Endothelial cell of umbilical vein (primary cell): Measurements from ENCODE around the gene FMO5. TPM values are rescaled to one million over a fixed set of nuclear protein-coding genes. Genes with fewer than 3 reads are reported as not detected.
A peak's percentile ranks its signal among the peaks of the same experiment; 100 is the strongest.

Experiments
- BruUV-seq: library from RNA; stranded (reverse); fragments of 400-500 nt; replicated peaks from 2 replicates; lab custom pipeline; 2021; lab: Mats Ljungman, UMichigan
- CTCF ChIA-PET: fragments of 300-600, 350-600 bp; sonication (Branson Sonifier 250); formaldehyde crosslinking; loops from one replicate; lab custom pipeline; 2021; ENCODE audit warnings: antibody characterized with exemption, inconsistent platforms; lab: Charles Lee
- POLR2A ChIA-PET: fragments of 300-600, 350-600 bp; sonication (Branson Sonifier 250); formaldehyde crosslinking; loops from one replicate; lab custom pipeline; 2021; ENCODE audit warnings: antibody characterized with exemption, inconsistent platforms; lab: Charles Lee
- DNase-seq: peaks from one replicate; pipeline ENCODE4 v3.0.0-alpha.2; 2011; ENCODE audit warnings: low read depth, low spot score
- FAIRE-seq: peaks from 2 replicates; lab custom pipeline; 2011; peaks lifted over from hg19 to GRCh38; lab: Jason Lieb, UNC
- H2AFZ ChIP-seq: 2 replicates; pipeline ENCODE4 v1.6.0; 2012; ENCODE audit warnings: low read depth, low read length, control low read depth, inconsistent platforms
- H3K27ac ChIP-seq: 2 replicates; pipeline ENCODE4 v1.5.1; 2011; ENCODE audit warnings: low read depth, mild to moderate bottlenecking, control low read depth, low read length, moderate library complexity; ENCODE audit not compliant: insufficient read depth
- H3K27me3 ChIP-seq, 2 experiments: 2 replicates each; pipeline versions ENCODE4 v1.6.0 to v1.6.1; 2011; ENCODE audit warnings: low read length in 2 of 2, mixed read lengths in 1 of 2; ENCODE audit not compliant: control insufficient read depth in 2 of 2, insufficient read depth in 2 of 2
- H3K36me3 ChIP-seq, 2 experiments: 2 replicates in 1 of 2; 3 replicates in 1 of 2; pipeline ENCODE4 v1.5.1; 2011; ENCODE audit warnings: low read length in 2 of 2, mild to moderate bottlenecking in 1 of 2, moderate library complexity in 1 of 2; ENCODE audit not compliant: control insufficient read depth in 2 of 2, insufficient read depth in 2 of 2; ENCODE audit errors: extremely low read depth in 1 of 2
- H3K4me1 ChIP-seq: 3 replicates; pipeline ENCODE4 v1.5.1; 2011; ENCODE audit warnings: mild to moderate bottlenecking, low read length; ENCODE audit not compliant: control insufficient read depth, insufficient read depth; ENCODE audit errors: extremely low read depth
- H3K4me2 ChIP-seq: 2 replicates; pipeline ENCODE4 v1.6.1; 2011; ENCODE audit warnings: low read length, control low read depth, mixed read lengths; ENCODE audit not compliant: insufficient read depth
- H3K4me3 ChIP-seq, 3 experiments: fragments of 200-600 bp in 1 of 3; sonication (generic), shearing (Covaris generic) in 1 of 3; replicated peaks in 1 of 3; 2 replicates each; pipeline ENCODE4 v1.5.1; 2011 to 2016; ENCODE audit warnings: control low read depth in 3 of 3, low read length in 3 of 3, mild to moderate bottlenecking in 2 of 3, inconsistent platforms in 1 of 3, low read depth in 1 of 3, moderate library complexity in 1 of 3; ENCODE audit not compliant: insufficient read depth in 1 of 3
- H3K79me2 ChIP-seq: 2 replicates; pipeline ENCODE4 v1.6.0; 2012; ENCODE audit warnings: low read length, inconsistent platforms; ENCODE audit not compliant: control insufficient read depth, insufficient read depth
- H3K9ac ChIP-seq: replicated peaks from 2 replicates; pipeline ENCODE3; 2011; ENCODE audit warnings: low read length, control low read depth; ENCODE audit not compliant: insufficient read depth; ENCODE audit errors: extremely low read depth
- H3K9me1 ChIP-seq: replicated peaks from 3 replicates; pipeline ENCODE4 v1.6.0; 2011; ENCODE audit warnings: mild to moderate bottlenecking, low read length; ENCODE audit not compliant: control insufficient read depth, insufficient read depth; ENCODE audit errors: extremely low read depth
- H3K9me3 ChIP-seq: replicated peaks from 2 replicates; pipeline ENCODE4 v1.5.1; 2012; ENCODE audit warnings: low read length, inconsistent platforms; ENCODE audit not compliant: control insufficient read depth, insufficient read depth
- H4K20me1 ChIP-seq: replicated peaks from 2 replicates; pipeline ENCODE3; 2011; ENCODE audit warnings: mild to moderate bottlenecking, low read length; ENCODE audit not compliant: control insufficient read depth, insufficient read depth; ENCODE audit errors: extremely low read depth
- EZH2 ChIP-seq: IDR thresholded peaks from 2 replicates; pipeline ENCODE4 v1.6.1; 2012; ENCODE audit warnings: borderline replicate concordance, low read depth, mild to moderate bottlenecking, moderate library complexity, low read length, inconsistent platforms; ENCODE audit not compliant: severe bottlenecking
- FOS ChIP-seq: IDR thresholded peaks from 2 replicates; pipeline ENCODE4 v1.6.1; 2011; ENCODE audit warnings: mild to moderate bottlenecking, low read length, moderate library complexity, borderline replicate concordance; ENCODE audit not compliant: insufficient read depth
- GATA2 ChIP-seq: IDR thresholded peaks from 2 replicates; pipeline ENCODE4 v1.7.0; 2011; ENCODE audit warnings: low read depth, mild to moderate bottlenecking, moderate library complexity, mixed read lengths, low read length; ENCODE audit not compliant: insufficient read length, insufficient read depth
- JUN ChIP-seq: IDR thresholded peaks from 2 replicates; pipeline ENCODE4 v1.6.1; 2011; ENCODE audit warnings: borderline replicate concordance, low read depth; ENCODE audit not compliant: insufficient read length, insufficient read depth
- MYC ChIP-seq: IDR thresholded peaks from one replicate; pipeline ENCODE4 v1.6.1; 2011; ENCODE audit warnings: mild to moderate bottlenecking, low read depth, low read length
- POLR2A ChIP-seq: IDR thresholded peaks from 2 replicates; pipeline ENCODE4 v1.6.1; 2012; ENCODE audit warnings: low read depth, mild to moderate bottlenecking, control low read depth, low read length
- POLR2AphosphoS5 ChIP-seq: IDR thresholded peaks from 2 replicates; pipeline ENCODE4 v1.6.1; 2012; ENCODE audit warnings: low read depth, mild to moderate bottlenecking, control low read depth, low read length, moderate library complexity; ENCODE audit not compliant: insufficient read depth
- dilution Hi-C: fragments of 300-500 bp; cut with MboI; formaldehyde crosslinking; loops from one replicate; pipeline ENCODE4 v1.15.0; 2019; ENCODE audit warnings: low sequenced_read_pairs; ENCODE audit not compliant: extremely low pct_ligation_motif_present
- intact Hi-C: fragments of 100-400 bp; cut with micrococcal nuclease; formaldehyde crosslinking; loops from one replicate; pipeline ENCODE4 v1.10.0; 2022
- polyA plus RNA-seq, 4 experiments: library from polyadenylated mRNA; depleted of rRNA in 3 of 4; stranded (reverse) in 3 of 4; unstranded in 1 of 4; fragments of >200 nt; gene quantifications; 2 replicates each; pipeline versions ENCODE4 v1.2.1 to v1.2.3, GENCODE V29; 2011 to 2012; ENCODE audit warnings: missing spikeins in 1 of 4
- total RNA-seq: library from RNA; stranded (reverse); gene quantifications from 2 replicates; pipeline ENCODE4 v1.2.3, GENCODE V29; 2021
- TF ChIP-seq, protein P1 (sequence below): IDR thresholded peaks from 2 replicates; pipeline ENCODE4 v1.6.1; 2011; ENCODE audit not compliant: insufficient read depth, insufficient read length
- TF ChIP-seq, protein P2 (sequence below), 2 donors: IDR thresholded peaks; 1 replicate in 1 of 2; 2 replicates in 1 of 2; pipeline ENCODE4 v1.5.1; 2011; ENCODE audit warnings: low read length in 2 of 2, mild to moderate bottlenecking in 2 of 2, moderate library complexity in 2 of 2, control low read depth in 1 of 2, inconsistent platforms in 1 of 2, low read depth in 1 of 2; ENCODE audit not compliant: insufficient read depth in 1 of 2; ENCODE audit errors: extremely low read depth in 1 of 2

Gene FMO5
- total and polyA plus RNA-seq, 2 donors (not counting 3 experiments of a cell fraction or from before 2014, with no cell fraction given), result 0.48 to 0.60 TPM

DNA sequence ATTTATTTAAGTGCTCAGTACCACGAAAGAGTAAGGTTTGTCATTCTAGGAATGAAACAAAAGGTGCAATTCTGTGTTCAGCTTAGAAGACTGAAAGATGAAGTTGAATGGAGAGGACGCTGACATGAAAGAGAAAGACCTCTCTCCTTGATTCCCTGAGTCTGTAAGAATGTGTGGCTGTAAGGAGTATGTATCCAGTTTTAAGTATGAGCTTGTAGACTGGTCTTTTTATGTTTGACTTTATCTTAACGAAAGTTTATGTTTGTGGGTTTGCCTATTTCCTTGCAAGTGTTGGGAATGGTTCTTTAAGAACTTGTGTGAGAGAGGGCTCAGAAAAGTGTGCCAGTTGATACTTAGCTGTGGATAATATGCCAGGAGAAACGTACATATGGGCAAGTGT is 18.7 kb upstream of the FMO5 start:
- H2AFZ ChIP-seq, result no peak overlapping the region
- intact Hi-C loops, result loop anchor here (2.0 kb wide), 2 partner anchors 29 to 159 kb away; no protein-coding TSS in a partner anchor
- peak overlapping the region; percentile 72 for H3K9ac ChIP-seq
- POLR2A ChIA-PET, result no interaction called here
- H3K36me3 ChIP-seq, result no peaks in the 10 kb centered on the region
- H3K4me3 ChIP-seq, result peak overlapping the region; percentile 50 to 97 (median 90)
- H3K9me1 ChIP-seq, result no peaks in the 10 kb centered on the region
- no peak overlapping the region for H3K27ac ChIP-seq
- H3K4me2 ChIP-seq, result peak overlapping the region; percentile 83
- TF ChIP-seq, protein P1, sequence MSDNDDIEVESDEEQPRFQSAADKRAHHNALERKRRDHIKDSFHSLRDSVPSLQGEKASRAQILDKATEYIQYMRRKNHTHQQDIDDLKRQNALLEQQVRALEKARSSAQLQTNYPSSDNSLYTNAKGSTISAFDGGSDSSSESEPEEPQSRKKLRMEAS, result no peak
- TF ChIP-seq FOS, result no peak
- TF ChIP-seq MYC, result no peak
- TF ChIP-seq, protein P2, sequence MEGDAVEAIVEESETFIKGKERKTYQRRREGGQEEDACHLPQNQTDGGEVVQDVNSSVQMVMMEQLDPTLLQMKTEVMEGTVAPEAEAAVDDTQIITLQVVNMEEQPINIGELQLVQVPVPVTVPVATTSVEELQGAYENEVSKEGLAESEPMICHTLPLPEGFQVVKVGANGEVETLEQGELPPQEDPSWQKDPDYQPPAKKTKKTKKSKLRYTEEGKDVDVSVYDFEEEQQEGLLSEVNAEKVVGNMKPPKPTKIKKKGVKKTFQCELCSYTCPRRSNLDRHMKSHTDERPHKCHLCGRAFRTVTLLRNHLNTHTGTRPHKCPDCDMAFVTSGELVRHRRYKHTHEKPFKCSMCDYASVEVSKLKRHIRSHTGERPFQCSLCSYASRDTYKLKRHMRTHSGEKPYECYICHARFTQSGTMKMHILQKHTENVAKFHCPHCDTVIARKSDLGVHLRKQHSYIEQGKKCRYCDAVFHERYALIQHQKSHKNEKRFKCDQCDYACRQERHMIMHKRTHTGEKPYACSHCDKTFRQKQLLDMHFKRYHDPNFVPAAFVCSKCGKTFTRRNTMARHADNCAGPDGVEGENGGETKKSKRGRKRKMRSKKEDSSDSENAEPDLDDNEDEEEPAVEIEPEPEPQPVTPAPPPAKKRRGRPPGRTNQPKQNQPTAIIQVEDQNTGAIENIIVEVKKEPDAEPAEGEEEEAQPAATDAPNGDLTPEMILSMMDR (IDR thresholded peaks at IDR 0.05; ENCODE audit: extremely low read depth in 1 of 2, insufficient read depth in 1 of 2, low read depth in 1 of 2, low read length in 2 of 2), result no peak
- TF ChIP-seq POLR2AphosphoS5, result no peak
- no peak for TF ChIP-seq JUN
- no peak for TF ChIP-seq EZH2
- no peak for TF ChIP-seq POLR2A
- TF ChIP-seq GATA2, result no peak
- BruUV-seq, result TSS peak; percentile 25
- no peak for DNase-seq
- CTCF ChIA-PET, result interaction anchor here (0.7 to 3.4 kb wide), 13 partner anchors 9 to 146 kb away, joined by 3 to 63 read pairs (median 4); partner anchors contain the start of genes FMO5 and PRKAB2
- no peaks in the 10 kb centered on the region for H3K9me3 ChIP-seq
- H3K79me2 ChIP-seq, result peaks cover 56% of the 10 kb centered on the region
- FAIRE-seq, result no peak
- peaks cover 0 to 2% of the 10 kb centered on the region in 2 experiments for H3K27me3 ChIP-seq
- peaks cover 8% of the 10 kb centered on the region for H3K4me1 ChIP-seq
- dilution Hi-C loops, result no loop called here
- H4K20me1 ChIP-seq, result no peaks in the 10 kb centered on the region
